VCaP (cell line): ENCODE measurements around the gene NFKB1.
"Not testable (repeated sequence)": the region's sequence is repeated elsewhere in the genome, so short reads cannot be mapped to it uniquely, and the experiment has no call there.

ENCODE experiments used
- H3K27ac ChIP-seq: fragments of 450-650 bp; 2 replicates; pipeline ENCODE4 v1.5.1; 2017
- CTCF ChIP-seq: fragments of 450-650 bp; conservative IDR thresholded peaks from 2 replicates; pipeline ENCODE4 v1.5.1; 2017; ENCODE audit warnings: mild to moderate bottlenecking, moderate library complexity

NFKB1 gene

GRCh38 chr4:102483120-102483519 lies 18.0 kb upstream of the NFKB1 start:
- H3K27ac ChIP-seq: no peak overlapping the region
- TF ChIP-seq CTCF: no peak

GRCh38 chr4:102483990-102484692 lies 17.0 kb upstream of the NFKB1 start:
- not testable (repeated sequence) for H3K27ac ChIP-seq

GRCh38 chr4:102492531-102493241 lies 8.5 kb upstream of the NFKB1 start:
- H3K27ac ChIP-seq: no peak overlapping the region
- no peak for TF ChIP-seq CTCF

GRCh38 chr4:102493257-102493656 lies 7.9 kb upstream of the NFKB1 start:
- H3K27ac ChIP-seq: peak overlapping the region; percentile 28; the same call in 1 of the 2 replicates
- TF ChIP-seq CTCF: no peak

GRCh38 chr4:102493794-102494193 lies 7.4 kb upstream of the NFKB1 start:
- no peak for TF ChIP-seq CTCF

GRCh38 chr4:102494603-102495002 lies 6.6 kb upstream of the NFKB1 start:
- no peak for TF ChIP-seq CTCF
- H3K27ac ChIP-seq: no peak overlapping the region

More at GRCh38 chr4:102493794-102494193, 7.4 kb upstream of the NFKB1 start:
- peak overlapping the region; percentile 28; the same call in 1 of the 2 replicates for H3K27ac ChIP-seq

GRCh38 chr4:102497986-102498385 lies 3.2 kb upstream of the NFKB1 start:
- no peak overlapping the region for H3K27ac ChIP-seq
- TF ChIP-seq CTCF: no peak

GRCh38 chr4:102500352-102500695 lies 835 bp upstream of the NFKB1 start:
- peak overlapping the region; percentile 99 for H3K27ac ChIP-seq
- peak; percentile 20; the same call in 1 of the 2 replicates for TF ChIP-seq CTCF
